GM12891 (cell line): ENCODE measurements around the gene NPY4R2.
"Not testable (repeated sequence)": the region's sequence is repeated elsewhere in the genome, so short reads cannot be mapped to it uniquely, and the experiment has no call there.

Source experiments
- PAX5 ChIP-seq: IDR thresholded peaks from 2 replicates; pipeline ENCODE4 v1.6.1; 2011; ENCODE audit warnings: low read length, moderate library complexity, mild to moderate bottlenecking; ENCODE audit not compliant: insufficient read depth, severe bottlenecking
- POLR2A ChIP-seq: IDR thresholded peaks from 2 replicates; pipeline ENCODE4 v1.6.1; 2011; ENCODE audit warnings: low read depth, low read length, control low read depth
- POLR2AphosphoS5 ChIP-seq: IDR thresholded peaks from 2 replicates; pipeline ENCODE4 v1.6.1; 2011; ENCODE audit warnings: low read depth, low read length, control low read depth
- POU2F2 ChIP-seq: IDR thresholded peaks from 2 replicates; pipeline ENCODE4 v1.6.1; 2011; ENCODE audit warnings: low read depth, mild to moderate bottlenecking, control low read depth, low read length, moderate library complexity
- SPI1 ChIP-seq: IDR thresholded peaks from 2 replicates; pipeline ENCODE4 v1.6.1; 2011; ENCODE audit warnings: low read depth, low read length, control low read depth
- TAF1 ChIP-seq: IDR thresholded peaks from 2 replicates; pipeline ENCODE4 v1.6.1; 2011; ENCODE audit warnings: low read depth, low read length, control low read depth

- TF ChIP-seq POLR2A, POLR2AphosphoS5, TAF1, POU2F2, SPI1, PAX5: not testable (repeated sequence)
Observed at GRCh38 chr10:47941379-47941778, 22.9 kb downstream of the NPY4R2 start.
